Measurements from ENCODE around the gene LMBR1L. TPM values are rescaled to one million over a fixed set of nuclear protein-coding genes. Genes with fewer than 3 reads are reported as not detected.
A peak's percentile ranks its signal among the peaks of the same experiment; 100 is the strongest.

The LMBR1L gene
- total RNA-seq, 1 experiment from 2014 or later, result 78.2 TPM

GRCh38 chr12:49092086-49092815 is 18.4 kb downstream of the LMBR1L start (continued):
- TF ChIP-seq ARID4B (CRISPR knock-in tag; IDR thresholded peaks at IDR 0.05; ENCODE audit: borderline replicate concordance) (no peak), JAZF1 (CRISPR knock-in tag; IDR thresholded peaks at IDR 0.05) (no peak)

GRCh38 chr12:49091836-49092085 is 18.9 kb downstream of the LMBR1L start:
- peaks cover 55% of the 10 kb centered on the region for H3K4me1 Mint-ChIP-seq
- no peaks in the 10 kb centered on the region for H3K36me3 Mint-ChIP-seq
- TF ChIP-seq ZNF219 (CRISPR knock-in tag; IDR thresholded peaks at IDR 0.05; ENCODE audit: borderline replicate concordance), result no peak
- no peak for TF ChIP-seq FOXJ3 (CRISPR knock-in tag; IDR thresholded peaks at IDR 0.05; ENCODE audit: borderline replicate concordance)
- TF ChIP-seq FOXK1 (CRISPR knock-in tag; IDR thresholded peaks at IDR 0.05), result no peak
- no peak for TF ChIP-seq ZNF416 (CRISPR knock-in tag; IDR thresholded peaks at IDR 0.05)
- TF ChIP-seq KAT7 (CRISPR knock-in tag; IDR thresholded peaks at IDR 0.05; ENCODE audit: borderline replicate concordance), result no peak
- no peak for TF ChIP-seq ARID4B (CRISPR knock-in tag; IDR thresholded peaks at IDR 0.05; ENCODE audit: borderline replicate concordance)
- TF ChIP-seq ATF3 (CRISPR knock-in tag; conservative IDR thresholded peaks at IDR 0.05), result no peak
- no peak for TF ChIP-seq STAT6 (CRISPR knock-in tag; conservative IDR thresholded peaks at IDR 0.05; ENCODE audit: low read depth)
- TF ChIP-seq NR2C2 (CRISPR knock-in tag; IDR thresholded peaks at IDR 0.05), result no peak
- no peak for TF ChIP-seq ZSCAN18 (CRISPR knock-in tag; IDR thresholded peaks at IDR 0.05)
- TF ChIP-seq AFF4 (CRISPR knock-in tag; IDR thresholded peaks at IDR 0.05; ENCODE audit: borderline replicate concordance), result no peak
- no peak for TF ChIP-seq JUN (CRISPR knock-in tag; IDR thresholded peaks at IDR 0.05)
- no peak for TF ChIP-seq TP53 (CRISPR knock-in tag; IDR thresholded peaks at IDR 0.05)
- TF ChIP-seq NFE2L1 (CRISPR knock-in tag; IDR thresholded peaks at IDR 0.05), result no peak
- H3K4me3 Mint-ChIP-seq, result peak overlapping the region; percentile 56
- no peak for DNase-seq (ENCODE audit: low spot score)
- no peak for ATAC-seq
- POLR2A ChIA-PET, result interaction anchor here (1.0 to 1.4 kb wide), 2 partner anchors 22 to 29 kb away, joined by 3 to 6 read pairs; partner anchors contain the start of gene RHEBL1
- H3K9me3 Mint-ChIP-seq, result no peaks in the 10 kb centered on the region
- H3K27ac Mint-ChIP-seq, result no peak overlapping the region
- peaks cover 91% of the 10 kb centered on the region for H3K27me3 Mint-ChIP-seq (ENCODE audit: low read depth)
- CTCF ChIA-PET, result interaction anchor here (0.7 to 4.6 kb wide), 29 partner anchors 11 to 266 kb away, joined by 3 to 64 read pairs (median 4); partner anchors contain the start of genes LMBR1L, PRPH, RHEBL1 and TUBA1B
